Body of pancreas (tissue), 4 donors: ENCODE results near the gene NR1I2. TPM values are rescaled to one million over a fixed set of nuclear protein-coding genes. Genes with fewer than 3 reads are reported as not detected.

ENCODE experiments used
- ATAC-seq: fragments of 150-250 bp; one replicate; pipeline ENCODE4 v1.9.1; 2016
- DNase-seq, 4 donors: peaks; one replicate each; pipeline ENCODE4 v3.0.0-alpha.2; 2019
- H3K27ac ChIP-seq, 4 donors: fragments of 200-600 bp; sonication (generic); 1 replicate in 3 of 4; 2 replicates in 1 of 4; pipeline versions ENCODE4 v1.5.1 to v1.6.1; 2016 to 2019; ENCODE audit warnings: mild to moderate bottlenecking in 1 of 4, mixed read lengths in 1 of 4, moderate library complexity in 1 of 4
- H3K27me3 ChIP-seq, 2 donors: fragments of 200-600 bp; sonication (generic); one replicate each; pipeline ENCODE4 v1.6.0; 2016; ENCODE audit warnings: mild to moderate bottlenecking in 1 of 2
- H3K36me3 ChIP-seq, 2 donors: fragments of 200-600 bp; sonication (generic); replicated peaks in 1 of 2; 2 replicates each; pipeline ENCODE4 v1.5.1; 2016; ENCODE audit warnings: low read depth in 2 of 2; ENCODE audit not compliant: insufficient read depth in 1 of 2
- H3K4me1 ChIP-seq: fragments of 200-600 bp; sonication (generic); one replicate; pipeline ENCODE4 v1.6.0; 2016
- H3K4me3 ChIP-seq, 2 donors: fragments of 200-600 bp; sonication (generic); 1 replicate in 1 of 2; 2 replicates in 1 of 2; pipeline ENCODE4 v1.5.1; 2016 to 2019
- H3K9me3 ChIP-seq, 3 donors: fragments of 200-600 bp; sonication (generic); 1 replicate in 2 of 3; 2 replicates in 1 of 3; pipeline ENCODE4 v1.5.1; 2016
- CTCF ChIP-seq, 7 experiments: fragments of 450-650 bp in 4 of 7; fragments of 200-600 bp in 3 of 7; sonication (generic) in 3 of 7; IDR thresholded peaks; one replicate each; pipeline ENCODE4 v1.5.1; 2016 to 2019; ENCODE audit warnings: antibody characterized with exemption in 7 of 7
- POLR2A ChIP-seq, 3 donors: fragments of 450-650 bp; IDR thresholded peaks; one replicate each; pipeline ENCODE4 v1.6.1; 2016; ENCODE audit warnings: antibody characterized with exemption in 3 of 3, mild to moderate bottlenecking in 2 of 3
- whole genome bisulfite sequencing, 2 donors: methylation state at CpG; one replicate each; pipeline ENCODE4 v1.1.5; 2017; 5-methylcytosine and 5-hydroxymethylcytosine counted together
- intact Hi-C: fragments of 100-400 bp; cut with DNase I; formaldehyde crosslinking; loops from one replicate; pipeline ENCODE4 v1.15.1; 2023
- total RNA-seq, 2 donors: library from RNA; depleted of rRNA; stranded (reverse); fragments of >200 nt; gene quantifications; one replicate each; pipeline ENCODE4 v1.1.0, GENCODE V29; 2016

NR1I2 gene
- total RNA-seq, 2 donors from 2014 or later = 5.4 TPM; not detected in 1

- no peak for ATAC-seq
- intact Hi-C loops = no loop called here
- no peak for DNase-seq
- H3K36me3 ChIP-seq = peaks cover 0 to 3% of the 10 kb centered on the region in 2 donors
- no peaks in the 10 kb centered on the region for H3K27me3 ChIP-seq
- TF ChIP-seq CTCF (IDR thresholded peaks at IDR 0.05) (no peak), POLR2A (IDR thresholded peaks at IDR 0.05) (no peak)
- 97 to 98% methylated on average over 3 of the region's 3 CpGs for WGBS, 2 donors
- no peak overlapping the region for H3K27ac ChIP-seq
- no peaks in the 10 kb centered on the region for H3K4me1 ChIP-seq
- no peak overlapping the region for H3K4me3 ChIP-seq
- H3K9me3 ChIP-seq = peaks cover 0 to 4% (median 0%) of the 10 kb centered on the region in 3 donors
Observed at GRCh38 chr3:119856695-119857094, 74.8 kb downstream of the NR1I2 start.

- WGBS, 2 donors = 44 to 61% methylated on average over 2 of the region's 2 CpGs
- ATAC-seq = no peak
Observed at GRCh38 chr3:119858957-119859356, 77.1 kb downstream of the NR1I2 start.

GRCh38 chr3:119859728-119860127 is 77.8 kb downstream of the NR1I2 start:
- DNase-seq (no peak), ATAC-seq (no peak)
- H3K4me3 ChIP-seq = no peak overlapping the region
- no peak overlapping the region for H3K27ac ChIP-seq
- intact Hi-C loops = no loop called here
- TF ChIP-seq CTCF (IDR thresholded peaks at IDR 0.05) = no peak
- TF ChIP-seq POLR2A (IDR thresholded peaks at IDR 0.05) = no peak
- WGBS, 2 donors = 93 to 98% methylated on average over 2 of the region's 2 CpGs
- H3K36me3 ChIP-seq = peaks cover 8 to 9% of the 10 kb centered on the region in 2 donors
- H3K4me1 ChIP-seq = no peaks in the 10 kb centered on the region
- H3K27me3 ChIP-seq = no peaks in the 10 kb centered on the region
- H3K9me3 ChIP-seq = peaks cover 0 to 4% (median 0%) of the 10 kb centered on the region in 3 donors

More at GRCh38 chr3:119858957-119859356, 77.1 kb downstream of the NR1I2 start:
- Histone ChIP-seq H3K36me3 (peaks cover 8 to 9% of the 10 kb centered on the region in 2 donors), H3K4me1 (no peaks in the 10 kb centered on the region), H3K4me3 (no peak overlapping the region), H3K27me3 (no peaks in the 10 kb centered on the region), H3K27ac (no peak overlapping the region), H3K9me3 (peaks cover 0 to 4% (median 0%) of the 10 kb centered on the region in 3 donors)
- DNase-seq = no peak
- no peak for TF ChIP-seq POLR2A (IDR thresholded peaks at IDR 0.05)
- no peak for TF ChIP-seq CTCF (IDR thresholded peaks at IDR 0.05)
- intact Hi-C loops = no loop called here

- intact Hi-C loops = no loop called here
- WGBS, 2 donors = 81 to 95% methylated on average over 2 of the region's 2 CpGs
Observed at GRCh38 chr3:119861681-119862080, 79.8 kb downstream of the NR1I2 start.

More at GRCh38 chr3:119861681-119862080, 79.8 kb downstream of the NR1I2 start:
- no peaks in the 10 kb centered on the region for H3K4me1 ChIP-seq
- no peak for TF ChIP-seq POLR2A (IDR thresholded peaks at IDR 0.05)
- TF ChIP-seq CTCF (IDR thresholded peaks at IDR 0.05) = no peak
- DNase-seq (no peak), ATAC-seq (no peak)
- no peaks in the 10 kb centered on the region for H3K27me3 ChIP-seq
- H3K4me3 ChIP-seq = no peak overlapping the region
- H3K27ac ChIP-seq = no peak overlapping the region
- peaks cover 8 to 9% of the 10 kb centered on the region in 2 donors for H3K36me3 ChIP-seq
- peaks cover 0 to 4% (median 0%) of the 10 kb centered on the region in 3 donors for H3K9me3 ChIP-seq
